Calu3 (cell line): ENCODE measurements around the gene CPA1. TPM values are rescaled to one million over a fixed set of nuclear protein-coding genes. Genes with fewer than 3 reads are reported as not detected.

ENCODE experiments used
- BruUV-seq: library from RNA; stranded (reverse); fragments of 400-500 nt; replicated peaks from 2 replicates; lab custom pipeline; 2021; lab: Mats Ljungman, UMichigan
- CTCF ChIA-PET: fragments of 300-600 bp; sonication (Branson Sonifier 250); formaldehyde crosslinking; loops from one replicate; lab custom pipeline; 2022; ENCODE audit warnings: antibody characterized with exemption; lab: Charles Lee
- DNase-seq: peaks from one replicate; pipeline ENCODE4 v3.0.0; 2022
- H3K27ac Mint-ChIP-seq: one replicate; pipeline ENCODE4 v1.8.0; 2022; ENCODE audit warnings: mixed read lengths; ENCODE audit not compliant: unreplicated experiment
- H3K27me3 Mint-ChIP-seq: one replicate; pipeline ENCODE4 v1.8.0; 2022; ENCODE audit warnings: mixed read lengths; ENCODE audit not compliant: unreplicated experiment
- H3K36me3 Mint-ChIP-seq: one replicate; pipeline ENCODE4 v1.8.0; 2022; ENCODE audit warnings: mild to moderate bottlenecking, moderate library complexity, mixed read lengths; ENCODE audit not compliant: insufficient read depth, unreplicated experiment
- H3K4me1 Mint-ChIP-seq: one replicate; pipeline ENCODE4 v1.8.0; 2022; ENCODE audit warnings: mild to moderate bottlenecking, low read depth, mixed read lengths; ENCODE audit not compliant: unreplicated experiment
- H3K4me3 Mint-ChIP-seq: one replicate; pipeline ENCODE4 v1.8.0; 2022; ENCODE audit warnings: mild to moderate bottlenecking, low read depth, moderate library complexity, mixed read lengths; ENCODE audit not compliant: unreplicated experiment
- H3K9me3 Mint-ChIP-seq: one replicate; pipeline ENCODE4 v1.8.0; 2022; ENCODE audit warnings: low read depth, mixed read lengths; ENCODE audit not compliant: unreplicated experiment
- intact Hi-C: fragments of 100-400 bp; cut with micrococcal nuclease; formaldehyde crosslinking; loops from one replicate; pipeline ENCODE4 v1.10.0; 2022; ENCODE audit not compliant: unreplicated experiment
- total RNA-seq: library from RNA; stranded (reverse); gene quantifications from 2 replicates; pipeline ENCODE4 v1.2.3, GENCODE V29; 2022
- TF ChIP-seq, protein P1 (sequence below): fragments of 200-600 bp; IDR thresholded peaks from one replicate; pipeline ENCODE4 v1.8.0; 2022; ENCODE audit warnings: antibody characterized with exemption; ENCODE audit not compliant: unreplicated experiment

The CPA1 gene
- total RNA-seq, 1 experiment from 2014 or later: not detected

DNA sequence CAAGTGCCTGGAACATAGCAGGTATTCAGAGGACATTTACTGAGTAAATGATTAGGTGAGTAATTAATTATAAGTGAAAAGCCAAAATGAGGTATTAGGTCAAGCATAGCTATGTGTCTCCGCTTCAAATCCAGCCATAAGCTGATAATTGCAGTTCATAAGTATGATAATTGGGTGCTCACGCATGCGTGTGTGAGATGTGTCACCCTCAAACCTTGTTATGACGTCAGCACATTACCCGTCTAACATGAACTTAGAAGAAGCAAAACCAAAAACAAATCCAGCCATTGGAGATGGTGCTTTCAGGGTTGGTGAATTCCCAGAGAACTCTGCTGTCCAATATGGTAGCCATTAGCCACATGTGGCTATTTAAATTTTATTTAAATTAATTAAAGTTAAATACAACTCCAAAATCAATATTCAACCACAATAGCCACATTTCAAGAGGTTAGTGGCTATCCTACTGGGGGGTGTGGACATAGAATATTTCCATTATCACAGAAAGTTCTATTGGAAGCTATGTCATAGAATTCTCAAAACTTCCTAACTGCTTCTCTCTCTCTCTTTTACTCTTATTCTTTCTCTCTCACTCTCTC is 35.9 kb upstream of the CPA1 start, which contains the start of gene CPA5:
Gene CPA5, plus strand, starts transcription at position 546 of the 596 bp plus-strand sequence. CDS start 1,670 bp downstream, outside the sequence.
- no peaks in the 10 kb centered on the region for H3K4me1 Mint-ChIP-seq
- no peak within 1 kb of the TSS for H3K27ac Mint-ChIP-seq
- DNase-seq: no peak
- H3K36me3 Mint-ChIP-seq: no peaks in the 10 kb centered on the region
- H3K4me3 Mint-ChIP-seq: no peak within 1 kb of the TSS
- intact Hi-C loops: no loop called here
- TF ChIP-seq, protein P1, sequence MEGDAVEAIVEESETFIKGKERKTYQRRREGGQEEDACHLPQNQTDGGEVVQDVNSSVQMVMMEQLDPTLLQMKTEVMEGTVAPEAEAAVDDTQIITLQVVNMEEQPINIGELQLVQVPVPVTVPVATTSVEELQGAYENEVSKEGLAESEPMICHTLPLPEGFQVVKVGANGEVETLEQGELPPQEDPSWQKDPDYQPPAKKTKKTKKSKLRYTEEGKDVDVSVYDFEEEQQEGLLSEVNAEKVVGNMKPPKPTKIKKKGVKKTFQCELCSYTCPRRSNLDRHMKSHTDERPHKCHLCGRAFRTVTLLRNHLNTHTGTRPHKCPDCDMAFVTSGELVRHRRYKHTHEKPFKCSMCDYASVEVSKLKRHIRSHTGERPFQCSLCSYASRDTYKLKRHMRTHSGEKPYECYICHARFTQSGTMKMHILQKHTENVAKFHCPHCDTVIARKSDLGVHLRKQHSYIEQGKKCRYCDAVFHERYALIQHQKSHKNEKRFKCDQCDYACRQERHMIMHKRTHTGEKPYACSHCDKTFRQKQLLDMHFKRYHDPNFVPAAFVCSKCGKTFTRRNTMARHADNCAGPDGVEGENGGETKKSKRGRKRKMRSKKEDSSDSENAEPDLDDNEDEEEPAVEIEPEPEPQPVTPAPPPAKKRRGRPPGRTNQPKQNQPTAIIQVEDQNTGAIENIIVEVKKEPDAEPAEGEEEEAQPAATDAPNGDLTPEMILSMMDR: no peak
- no peaks in the 10 kb centered on the region for H3K9me3 Mint-ChIP-seq
- H3K27me3 Mint-ChIP-seq: peaks cover 22% of the 10 kb centered on the region
- CTCF ChIA-PET: no interaction called here
- no TSS peak for BruUV-seq

DNA sequence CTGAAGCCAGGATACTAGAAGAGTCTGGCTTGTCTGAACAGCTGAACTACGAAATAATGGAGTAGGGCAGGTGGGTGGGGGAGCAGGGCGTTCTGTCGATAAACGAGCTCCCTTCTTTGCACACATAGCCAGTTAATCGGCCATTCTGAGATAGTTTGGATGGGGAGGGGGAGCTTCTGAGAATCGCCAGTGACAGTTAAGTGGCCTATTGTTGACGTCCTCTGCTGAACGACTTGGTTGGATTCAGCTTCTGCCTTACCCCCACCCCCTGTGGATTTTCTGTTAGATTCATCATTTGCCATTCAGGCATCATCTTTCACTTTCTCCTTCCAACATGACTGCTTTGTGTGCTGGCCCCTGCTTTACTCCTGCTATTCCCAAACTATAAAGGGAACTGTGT is 35.2 kb upstream of the CPA1 start:
- peaks cover 25% of the 10 kb centered on the region for H3K27me3 Mint-ChIP-seq
- BruUV-seq: no TSS peak
- H3K4me1 Mint-ChIP-seq: no peaks in the 10 kb centered on the region
- H3K4me3 Mint-ChIP-seq: no peak overlapping the region
- H3K27ac Mint-ChIP-seq: no peak overlapping the region
- H3K36me3 Mint-ChIP-seq: no peaks in the 10 kb centered on the region
- no peaks in the 10 kb centered on the region for H3K9me3 Mint-ChIP-seq
- CTCF ChIA-PET: no interaction called here
- DNase-seq: no peak
- intact Hi-C loops: no loop called here
- TF ChIP-seq, protein P1: no peak

DNA sequence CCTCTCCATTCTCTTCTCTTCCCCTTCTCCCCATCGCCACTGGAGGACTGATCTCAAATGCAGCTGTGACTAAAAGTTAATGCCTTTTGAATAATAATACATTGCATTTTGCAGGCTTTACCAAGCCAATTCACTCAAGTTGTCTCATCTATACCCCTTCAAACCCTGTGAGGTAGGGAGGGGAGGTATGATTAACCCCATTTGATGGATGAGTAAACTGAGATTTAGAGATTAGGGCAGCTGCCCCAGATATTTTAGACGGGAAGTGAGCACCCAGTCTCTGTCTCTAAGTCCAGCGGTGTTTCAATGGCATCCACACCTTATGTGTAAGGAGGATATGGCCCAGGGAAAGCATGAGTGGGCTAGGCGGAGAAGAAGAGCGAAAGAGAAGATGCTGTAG is 34.6 kb upstream of the CPA1 start:
- no TSS peak for BruUV-seq
- Mint-ChIP-seq H3K27ac (no peak overlapping the region), H3K36me3 (no peaks in the 10 kb centered on the region), H3K9me3 (no peaks in the 10 kb centered on the region), H3K4me1 (no peaks in the 10 kb centered on the region), H3K27me3 (peaks cover 31% of the 10 kb centered on the region), H3K4me3 (no peak overlapping the region)
- no peak for DNase-seq
- TF ChIP-seq, protein P1: no peak
- intact Hi-C loops: no loop called here
- CTCF ChIA-PET: no interaction called here

DNA sequence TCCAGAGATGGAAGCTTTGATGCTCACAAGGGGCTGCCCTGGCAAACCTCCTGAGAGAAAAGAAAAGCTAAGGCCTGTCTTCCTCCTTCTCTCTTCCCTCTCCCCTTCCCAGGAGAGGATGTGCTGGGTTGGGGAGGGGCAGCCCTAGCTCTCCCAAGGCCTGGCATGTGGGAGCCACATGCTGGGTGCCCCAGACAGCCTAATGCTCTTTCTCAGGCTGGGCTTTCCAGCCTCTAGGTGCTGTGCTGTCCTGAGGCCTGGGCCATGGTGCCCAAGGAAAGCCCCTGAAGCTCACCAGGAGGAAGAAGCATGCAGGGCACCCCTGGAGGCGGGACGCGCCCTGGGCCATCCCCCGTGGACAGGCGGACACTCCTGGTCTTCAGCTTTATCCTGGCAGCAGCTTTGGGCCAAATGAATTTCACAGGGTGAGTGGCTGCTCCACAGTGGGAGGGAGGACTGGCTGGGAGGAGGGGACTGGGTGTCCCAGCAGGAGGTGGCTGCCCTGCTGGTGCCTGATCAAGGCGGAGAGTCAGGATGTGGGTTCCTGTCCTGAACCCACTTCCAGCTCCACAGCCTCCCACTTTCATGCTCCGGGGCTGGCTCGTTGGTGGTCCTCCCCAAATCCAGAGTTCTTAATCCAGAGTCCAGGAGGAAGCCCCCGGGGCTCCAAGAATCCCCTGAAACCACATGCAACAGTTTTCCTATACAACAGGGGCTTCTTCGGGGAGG is 34.0 kb upstream of the CPA1 start:
- no peak for DNase-seq
- intact Hi-C loops: no loop called here
- H3K9me3 Mint-ChIP-seq: no peaks in the 10 kb centered on the region
- CTCF ChIA-PET: no interaction called here
- peaks cover under 1% of the 10 kb centered on the region for H3K4me1 Mint-ChIP-seq
- H3K27me3 Mint-ChIP-seq: peaks cover 37% of the 10 kb centered on the region
- no peak overlapping the region for H3K4me3 Mint-ChIP-seq
- H3K36me3 Mint-ChIP-seq: no peaks in the 10 kb centered on the region
- no TSS peak for BruUV-seq
- TF ChIP-seq, protein P1: no peak
- H3K27ac Mint-ChIP-seq: no peak overlapping the region
